ENCODE results near the gene NCK2. TPM values are rescaled to one million over a fixed set of nuclear protein-coding genes. Genes with fewer than 3 reads are reported as not detected.

Gene NCK2
- total RNA-seq, 4 donors from 2014 or later, result 55.4 to 90.5 (median 62.5) TPM

GRCh38 chr2:105928086-105928485, 183.4 kb downstream of the NCK2 start:
- TF ChIP-seq POLR2A (IDR thresholded peaks at IDR 0.05) (no peak), CTCF (IDR thresholded peaks at IDR 0.05) (no peak)
- Histone ChIP-seq H3K27me3 (no peaks in the 10 kb centered on the region), H3K36me3 (no peaks in the 10 kb centered on the region), H3K9me3 (no peaks in the 10 kb centered on the region), H3K4me1 (peaks cover 0 to 11% (median 0%) of the 10 kb centered on the region in 3 donors), H3K27ac (no peak overlapping the region), H3K4me3 (no peak overlapping the region)
- intact Hi-C loops (cut with DNase I), result no loop called here
- no peak for DNase-seq
- 81 to 98% methylated on average over 3 to 4 of the region's 4 CpGs for WGBS, 2 donors

- no peaks in the 10 kb centered on the region for H3K36me3 ChIP-seq
- H3K4me3 ChIP-seq, result no peak overlapping the region
- H3K4me1 ChIP-seq, result peaks cover 0 to 11% (median 0%) of the 10 kb centered on the region in 3 donors
- DNase-seq, result no peak
- H3K27ac ChIP-seq, result no peak overlapping the region
- no peaks in the 10 kb centered on the region for H3K9me3 ChIP-seq
- intact Hi-C loops (cut with DNase I), result no loop called here
- no peaks in the 10 kb centered on the region for H3K27me3 ChIP-seq
- WGBS, 2 donors, result 61 to 73% methylated on average over 6 of the region's 6 CpGs
- no peak for TF ChIP-seq POLR2A (IDR thresholded peaks at IDR 0.05)
- TF ChIP-seq CTCF (IDR thresholded peaks at IDR 0.05), result no peak
Observed at GRCh38 chr2:105928563-105928962, 183.9 kb downstream of the NCK2 start.

- TF ChIP-seq POLR2A (IDR thresholded peaks at IDR 0.05) (no peak), CTCF (IDR thresholded peaks at IDR 0.05) (no peak)
- Histone ChIP-seq H3K36me3 (no peaks in the 10 kb centered on the region), H3K4me3 (no peak overlapping the region), H3K9me3 (no peaks in the 10 kb centered on the region), H3K27me3 (no peaks in the 10 kb centered on the region), H3K4me1 (peaks cover 0 to 18% (median 7%) of the 10 kb centered on the region in 3 donors), H3K27ac (no peak overlapping the region)
- intact Hi-C loops (cut with DNase I), result no loop called here
- 43 to 45% methylated on average over 1 to 2 of the region's 2 CpGs for WGBS, 2 donors
- DNase-seq, result no peak
Observed at GRCh38 chr2:105929516-105929915, 184.8 kb downstream of the NCK2 start.

- TF ChIP-seq POLR2A (IDR thresholded peaks at IDR 0.05) (no peak), CTCF (IDR thresholded peaks at IDR 0.05) (no peak)
- intact Hi-C loops (cut with DNase I), result no loop called here
- 76 to 79% methylated on average over 3 to 4 of the region's 5 CpGs for WGBS, 2 donors
- no peak overlapping the region for H3K27ac ChIP-seq
- H3K9me3 ChIP-seq, result no peaks in the 10 kb centered on the region
- H3K4me3 ChIP-seq, result no peak overlapping the region
- no peaks in the 10 kb centered on the region for H3K27me3 ChIP-seq
- no peak for DNase-seq
- H3K36me3 ChIP-seq, result no peaks in the 10 kb centered on the region
- peaks cover 0 to 32% (median 14%) of the 10 kb centered on the region in 3 donors for H3K4me1 ChIP-seq
Observed at GRCh38 chr2:105932582-105932981, 187.9 kb downstream of the NCK2 start.

- TF ChIP-seq CTCF (IDR thresholded peaks at IDR 0.05), result no peak
- no peak for TF ChIP-seq POLR2A (IDR thresholded peaks at IDR 0.05)
- H3K36me3 ChIP-seq, result no peaks in the 10 kb centered on the region
- intact Hi-C loops (cut with DNase I), result no loop called here
- H3K27ac ChIP-seq, result no peak overlapping the region
- DNase-seq, result no peak
- H3K4me3 ChIP-seq, result no peak overlapping the region
- H3K4me1 ChIP-seq, result peaks cover 0 to 25% (median 14%) of the 10 kb centered on the region in 3 donors
- H3K9me3 ChIP-seq, result no peaks in the 10 kb centered on the region
- 87 to 94% methylated on average over 4 of the region's 4 CpGs for WGBS, 2 donors
- no peaks in the 10 kb centered on the region for H3K27me3 ChIP-seq
Observed at GRCh38 chr2:105933906-105934305, 189.2 kb downstream of the NCK2 start.

Data from esophagus squamous epithelium (tissue), 5 donors.